Effector CD4-positive, alpha-beta T cell (primary cell): ENCODE data around the gene ELL.
"Not testable (repeated sequence)": the region's sequence is repeated elsewhere in the genome, so short reads cannot be mapped to it uniquely, and the experiment has no call there.

Experiments
- DNase-seq: peaks from one replicate; pipeline ENCODE4 v3.0.0-alpha.2; 2020

Gene ELL

GRCh38 chr19:18419195-18419698 is 102.6 kb downstream of the ELL start, which contains the start of gene SSBP4:
SSBP4 (plus strand) TSS chr19:18419398; CDS start chr19:18419649, 251 bp downstream.
- peak; percentile 62 for DNase-seq

- peak; percentile 35 for DNase-seq
Measured at GRCh38 chr19:18418483-18419194, 103.2 kb downstream of the ELL start.

DNA sequence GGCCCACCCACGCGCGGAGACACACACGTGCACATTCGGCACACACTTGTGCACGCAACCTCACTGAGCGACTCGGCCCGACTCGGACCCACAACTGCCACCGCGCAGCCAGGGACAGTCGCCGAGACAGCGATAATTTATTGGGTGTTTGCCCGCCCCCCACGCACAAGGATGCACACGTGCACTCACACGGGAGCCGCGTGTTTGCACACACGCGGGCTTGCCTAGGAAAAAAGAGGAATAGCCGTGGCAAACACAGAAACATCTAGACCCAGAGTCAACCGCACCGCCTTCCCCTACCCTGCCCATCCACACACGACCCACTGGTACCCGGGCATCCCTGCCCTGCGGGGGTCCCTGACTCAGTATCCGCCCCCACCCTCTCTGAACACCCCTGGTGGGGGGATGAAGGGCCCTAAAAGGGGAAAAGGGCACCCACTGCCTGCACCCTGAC is 103.8 kb downstream of the ELL start:
- no peak for DNase-seq

DNA sequence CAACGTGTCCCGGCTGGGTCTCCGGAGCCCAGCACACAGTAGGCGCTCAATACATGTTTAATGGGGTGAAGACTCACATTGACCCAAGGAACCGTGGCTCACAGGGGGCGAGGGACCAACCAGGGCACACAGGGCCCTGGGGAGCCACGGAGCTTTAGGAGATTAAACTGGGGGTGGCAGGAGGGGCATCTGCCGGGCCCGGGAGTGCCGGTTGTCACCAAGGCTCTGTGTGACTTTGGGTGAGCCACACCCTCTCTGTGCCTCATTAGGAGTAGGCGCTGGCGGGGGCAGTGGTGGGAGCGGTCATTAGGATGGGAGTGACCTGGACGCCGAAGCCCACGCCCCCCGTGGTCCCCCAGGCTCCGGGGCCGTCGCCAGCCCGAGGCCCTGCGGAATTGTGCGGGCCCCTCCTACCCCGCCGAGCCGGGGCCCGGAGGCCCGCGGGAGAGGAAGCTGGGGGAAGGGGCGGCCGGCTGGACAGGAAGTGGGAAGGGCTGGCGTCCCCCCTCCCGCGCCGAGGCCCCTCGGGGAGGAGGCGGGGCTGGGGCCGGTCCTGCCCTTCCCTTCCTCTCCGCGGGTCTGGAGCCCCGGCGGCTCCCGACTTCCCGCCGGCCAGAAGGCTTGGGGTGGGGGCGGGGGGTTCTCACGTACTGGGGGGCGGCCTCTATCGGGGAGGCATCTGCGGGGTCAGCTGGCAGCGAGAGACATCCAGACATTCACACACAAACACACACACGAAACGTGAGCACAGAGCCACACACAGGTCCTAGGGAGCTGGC is 104.4 kb downstream of the ELL start:
- DNase-seq = no peak

GRCh38 chr19:18416778-18417249 is 105.1 kb downstream of the ELL start:
- DNase-seq = peak; percentile 56

DNA sequence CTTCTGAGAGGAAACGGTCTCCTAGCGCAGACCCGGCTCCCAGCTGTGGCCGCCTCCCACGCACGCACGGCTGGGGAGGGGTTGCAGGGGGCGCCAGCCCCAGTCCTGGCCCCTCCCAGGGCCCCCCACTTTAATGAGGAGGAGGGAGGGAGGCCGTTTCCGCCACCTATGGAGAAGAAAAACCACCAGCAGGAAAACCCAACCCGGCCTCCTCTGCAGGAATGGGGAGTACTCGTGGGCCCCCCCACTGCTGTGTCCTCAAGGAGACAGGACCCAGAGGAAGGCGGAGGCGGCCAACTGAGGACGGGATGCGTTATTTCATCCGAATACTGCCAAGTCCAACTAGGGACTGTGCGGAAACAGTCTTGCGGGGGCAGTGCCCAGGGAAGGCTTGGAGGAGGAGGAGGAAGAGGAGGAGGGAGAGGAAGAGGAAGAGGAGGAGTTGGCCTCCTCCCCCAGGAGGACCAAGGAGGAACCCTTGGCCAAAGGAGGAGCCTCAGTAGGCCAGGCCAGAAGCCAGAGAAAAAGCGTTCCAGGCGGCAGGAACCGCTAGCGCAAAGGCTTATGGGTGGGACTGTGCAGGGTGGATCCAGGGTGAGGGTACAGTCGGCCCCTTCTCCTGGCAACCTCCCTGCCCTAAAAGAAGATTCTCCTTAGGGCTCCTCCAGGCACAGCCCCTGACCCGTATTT is 106.5 kb downstream of the ELL start:
- DNase-seq = no peak

GRCh38 chr19:18414504-18415177 is 107.2 kb downstream of the ELL start:
- DNase-seq = no peak

DNA sequence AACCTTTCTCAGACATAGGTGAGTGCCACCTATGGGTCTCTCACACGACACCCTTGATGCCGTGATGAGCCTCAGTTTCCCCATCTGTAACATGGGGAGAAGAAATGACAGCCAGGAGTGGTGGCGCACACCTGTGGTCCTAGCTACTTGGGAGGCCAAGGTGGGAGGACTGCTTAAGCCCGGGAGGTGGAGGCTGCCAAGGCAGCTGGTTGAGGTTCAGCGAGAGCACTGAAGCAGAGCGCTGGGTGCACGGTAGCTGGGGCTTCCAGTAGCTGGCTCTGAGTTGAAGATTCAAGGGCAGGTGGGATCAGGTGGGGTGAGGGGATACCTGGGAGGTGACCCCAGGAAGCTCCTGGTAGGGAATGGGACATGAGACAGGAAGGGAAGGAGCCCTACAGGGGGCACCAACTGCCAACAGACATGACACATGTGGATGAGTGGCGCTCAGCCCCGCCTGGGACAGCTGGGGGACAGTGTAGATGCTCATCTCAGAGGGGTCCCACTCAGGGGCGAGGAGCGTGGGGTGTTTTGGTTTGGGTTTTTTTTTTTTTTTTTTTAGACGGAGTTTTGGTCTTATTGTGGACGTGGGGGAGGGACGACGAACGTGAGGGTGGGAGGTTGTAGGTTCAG is 109.1 kb downstream of the ELL start:
- no peak for DNase-seq

GRCh38 chr19:18408053-18408476 is 113.8 kb downstream of the ELL start:
- DNase-seq = no peak

- DNase-seq = no peak
Measured at GRCh38 chr19:18406749-18407148, 115.1 kb downstream of the ELL start.

DNA sequence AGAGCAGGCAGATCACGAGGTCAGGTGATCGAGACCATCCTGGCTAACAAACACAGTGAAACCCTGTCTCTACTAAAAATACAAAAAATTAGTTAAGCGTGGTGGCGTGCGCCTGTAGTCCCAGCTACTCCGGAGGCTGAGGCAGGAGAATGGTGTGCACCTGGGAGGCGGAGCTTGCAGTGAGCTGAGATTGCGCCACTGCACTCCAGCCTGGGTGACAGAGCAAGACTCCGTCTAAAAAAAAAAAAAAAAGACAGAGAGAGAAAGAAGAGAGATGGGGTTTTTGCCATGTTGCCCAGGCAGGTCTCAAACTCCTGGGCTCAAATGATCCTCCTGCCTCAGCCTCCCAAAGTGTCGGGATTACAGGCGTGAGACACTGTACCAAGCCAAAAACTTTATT is 116.1 kb downstream of the ELL start:
- DNase-seq = not testable (repeated sequence)

DNA sequence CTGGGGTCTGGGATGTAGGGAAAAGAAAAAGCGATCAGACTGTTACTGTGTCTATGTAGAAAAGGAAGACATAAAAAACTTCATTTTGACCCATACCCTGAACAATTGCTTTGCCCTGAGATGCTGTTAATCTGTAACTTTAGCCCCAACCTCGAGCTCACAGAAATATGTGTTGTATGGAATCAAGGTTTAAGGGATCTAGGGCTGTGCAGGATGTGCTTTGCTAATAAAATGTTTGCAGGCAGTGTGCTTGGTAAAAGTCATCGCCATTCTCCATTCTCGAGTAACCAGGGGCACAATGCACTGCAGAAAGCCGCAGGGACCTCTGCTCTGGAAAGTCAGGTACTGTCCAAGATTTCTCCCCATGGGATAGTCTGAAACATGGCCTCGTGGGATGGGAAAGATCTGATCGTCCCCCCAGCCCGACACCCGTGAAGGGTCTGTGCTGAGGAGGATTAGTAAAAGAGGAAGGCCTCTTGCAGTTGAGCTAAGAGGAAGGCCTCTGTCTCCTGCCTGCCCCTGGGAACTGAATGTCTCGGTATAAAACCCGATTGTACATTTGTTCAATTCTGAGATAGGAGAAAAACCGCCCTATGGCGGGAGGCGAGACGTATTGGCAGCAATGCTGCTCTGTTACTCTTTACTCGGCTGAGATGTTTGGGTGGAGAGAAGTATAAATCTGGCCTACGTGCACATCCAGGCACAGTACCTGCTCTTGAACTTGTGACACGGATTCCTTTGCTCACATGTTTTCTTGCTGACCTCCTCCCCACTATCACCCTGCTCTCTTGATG is 119.2 kb downstream of the ELL start:
- not testable (repeated sequence) for DNase-seq

GRCh38 chr19:18401580-18402112 is 120.2 kb downstream of the ELL start:
- DNase-seq = no peak

- no peak for DNase-seq
Measured at GRCh38 chr19:18399008-18399407, 122.9 kb downstream of the ELL start.

GRCh38 chr19:18397242-18398202 is 124.3 kb downstream of the ELL start, which contains the start of gene LRRC25:
LRRC25 (minus strand) TSS chr19:18397622; CDS start chr19:18396963, 659 bp downstream.
- DNase-seq = no peak

- no peak for DNase-seq
Measured at GRCh38 chr19:18396471-18397241, 125.2 kb downstream of the ELL start.

DNA sequence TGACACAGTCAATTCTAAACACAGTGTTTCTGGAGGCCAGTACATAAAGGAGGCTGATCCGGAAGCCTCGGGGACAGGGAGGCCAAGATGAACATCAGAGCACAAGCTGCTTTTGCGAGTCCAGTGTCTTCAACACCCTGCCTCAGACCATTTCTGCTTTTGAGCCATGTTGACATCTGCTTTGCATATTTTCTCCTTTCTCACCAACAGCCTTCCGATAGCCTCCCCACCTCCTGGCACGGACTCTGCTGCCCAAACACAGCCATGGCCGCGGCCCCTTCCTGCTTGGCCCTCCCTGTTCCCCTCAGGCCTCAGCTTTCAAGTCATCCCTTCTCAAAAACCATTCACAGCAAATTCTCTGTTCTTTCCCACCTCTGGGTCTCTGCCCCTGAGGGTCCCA is 128.0 kb downstream of the ELL start:
- DNase-seq = no peak

DNA sequence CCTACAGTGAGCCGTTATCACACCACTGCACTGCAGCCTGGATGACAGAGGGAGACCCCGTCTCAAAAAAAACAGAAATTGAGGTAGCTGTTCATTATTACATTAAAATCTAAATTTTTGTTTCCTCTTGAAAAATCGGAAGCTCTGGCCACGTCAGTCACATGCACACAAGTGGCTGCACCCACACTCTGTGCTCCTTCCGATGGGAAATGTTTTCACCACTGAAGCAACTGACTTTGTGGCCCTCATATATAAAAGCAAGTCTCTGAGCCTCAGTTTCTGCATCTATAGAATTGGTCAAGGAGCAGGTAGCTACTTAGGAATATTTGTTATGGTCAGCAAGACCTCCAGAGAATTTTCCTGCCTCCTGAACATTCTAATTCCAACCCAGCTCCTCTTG is 128.9 kb downstream of the ELL start:
- DNase-seq = no peak
